Muscle layer of colon (tissue), 2 donors: ENCODE measurements around the gene METAP1D.

Experiments
- H3K27ac ChIP-seq: one replicate; pipeline ENCODE4 v1.7.0; 2013; ENCODE audit warnings: low read depth, mild to moderate bottlenecking, low read length, moderate library complexity
- H3K27me3 ChIP-seq, 2 donors: one replicate each; pipeline ENCODE4 v1.7.0; 2013; ENCODE audit warnings: low read length in 2 of 2, mild to moderate bottlenecking in 2 of 2; ENCODE audit not compliant: insufficient read depth in 2 of 2, control insufficient read depth in 1 of 2
- H3K36me3 ChIP-seq: one replicate; pipeline ENCODE4 v1.7.0; 2013; ENCODE audit warnings: mild to moderate bottlenecking, low read length; ENCODE audit not compliant: insufficient read depth
- H3K4me1 ChIP-seq: one replicate; pipeline ENCODE4 v1.7.0; 2013; ENCODE audit warnings: mild to moderate bottlenecking, low read length; ENCODE audit not compliant: insufficient read depth
- H3K4me3 ChIP-seq, 2 donors: one replicate each; pipeline ENCODE4 v1.7.0; 2013; ENCODE audit warnings: low read length in 2 of 2, low read depth in 1 of 2, mild to moderate bottlenecking in 1 of 2, moderate library complexity in 1 of 2
- H3K9ac ChIP-seq: one replicate; pipeline ENCODE4 v1.7.0; 2013; ENCODE audit warnings: low read length
- H3K9me3 ChIP-seq: one replicate; pipeline ENCODE4 v1.7.0; 2013; ENCODE audit warnings: mild to moderate bottlenecking, low read length
- donor health status: abdominal sarcoma.
- donor health status: Adenocarcinoma of cecum.

Gene METAP1D

DNA sequence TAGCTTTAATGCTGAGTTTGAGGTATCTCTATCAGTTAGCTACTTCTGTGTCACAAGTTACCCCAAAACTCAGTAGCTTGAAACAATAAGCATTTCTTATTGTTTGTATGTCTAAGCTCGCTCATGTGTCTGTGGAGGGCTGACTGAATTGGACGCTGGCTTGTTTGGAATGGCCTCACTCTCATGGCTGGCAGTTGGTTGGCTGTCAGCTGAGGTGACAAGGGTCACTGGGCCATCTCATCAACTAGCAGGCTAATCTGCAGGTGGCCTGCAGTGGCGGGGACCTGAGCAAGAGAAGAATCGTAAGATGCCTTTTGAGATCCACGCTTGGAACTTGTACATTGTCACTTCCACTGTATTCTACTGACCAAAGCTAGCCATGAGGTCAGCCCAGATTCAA is 116.4 kb downstream of the METAP1D start:
- H3K27me3 ChIP-seq, result no peaks in the 10 kb centered on the region
- H3K27ac ChIP-seq, result no peak overlapping the region
- no peaks in the 10 kb centered on the region for H3K4me1 ChIP-seq
- H3K4me3 ChIP-seq, result no peak overlapping the region
- H3K9me3 ChIP-seq, result no peaks in the 10 kb centered on the region
- H3K9ac ChIP-seq, result no peak overlapping the region
- no peaks in the 10 kb centered on the region for H3K36me3 ChIP-seq

DNA sequence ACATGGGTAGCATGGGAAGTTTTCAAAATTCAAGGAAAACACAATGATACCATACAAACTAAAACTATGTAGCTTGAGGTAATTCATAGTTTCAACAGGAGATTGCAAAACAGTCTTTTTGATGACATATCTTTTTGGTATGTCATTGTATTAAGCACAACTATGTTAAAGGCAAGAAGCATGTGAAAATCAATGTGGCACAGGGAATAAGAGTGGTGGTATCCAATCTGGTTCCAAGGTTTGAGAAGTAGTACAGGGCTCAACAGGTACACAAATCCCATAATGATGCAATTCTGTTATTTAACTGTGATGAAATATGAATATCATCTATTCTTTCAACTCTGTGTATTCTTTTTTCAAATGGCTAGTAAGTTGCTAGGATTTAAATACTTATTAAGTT is 119.3 kb downstream of the METAP1D start:
- no peaks in the 10 kb centered on the region for H3K27me3 ChIP-seq
- H3K9me3 ChIP-seq, result no peaks in the 10 kb centered on the region
- H3K4me3 ChIP-seq, result no peak overlapping the region
- H3K4me1 ChIP-seq, result no peaks in the 10 kb centered on the region
- H3K9ac ChIP-seq, result no peak overlapping the region
- H3K27ac ChIP-seq, result no peak overlapping the region
- H3K36me3 ChIP-seq, result no peaks in the 10 kb centered on the region

DNA sequence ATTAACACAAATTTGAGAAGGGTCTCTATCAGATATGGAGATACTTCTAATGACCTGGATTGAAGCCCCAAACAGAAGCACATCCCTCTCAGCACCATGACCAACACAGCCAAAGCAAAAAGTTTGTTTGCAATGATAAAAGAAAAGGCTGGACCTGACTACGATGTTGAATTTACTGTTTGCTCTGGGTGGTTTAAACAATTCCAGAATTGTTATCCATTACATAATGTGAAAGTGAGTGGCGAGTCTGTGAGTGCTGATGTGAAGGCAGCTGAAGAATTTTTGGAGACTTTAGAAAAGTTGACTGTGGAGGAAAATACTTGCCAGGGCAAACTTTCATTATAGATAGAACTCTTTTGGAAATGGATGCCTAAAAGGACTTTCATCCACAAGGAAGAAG is 120.4 kb downstream of the METAP1D start:
- Histone ChIP-seq H3K36me3 (no peaks in the 10 kb centered on the region), H3K27me3 (no peaks in the 10 kb centered on the region), H3K9ac (no peak overlapping the region), H3K27ac (no peak overlapping the region), H3K4me3 (no peak overlapping the region), H3K9me3 (no peaks in the 10 kb centered on the region), H3K4me1 (no peaks in the 10 kb centered on the region)

DNA sequence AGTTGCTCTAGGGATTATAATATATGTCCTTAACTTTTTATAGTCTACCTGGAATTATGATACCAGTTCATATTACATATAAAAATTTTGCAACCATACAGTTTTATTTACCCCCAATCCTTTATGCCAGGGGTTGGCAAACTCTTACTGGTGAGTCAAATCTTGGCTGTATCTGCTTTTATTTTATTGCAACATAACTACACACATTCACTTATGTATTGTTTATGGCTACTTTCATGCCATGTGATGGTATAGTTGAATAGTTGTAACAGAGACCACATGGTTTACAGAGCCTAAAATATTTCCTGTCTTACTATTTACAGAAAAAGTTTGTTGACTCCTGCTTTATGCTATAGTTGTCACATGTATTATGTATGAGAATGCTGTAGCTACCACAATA is 128.7 kb downstream of the METAP1D start:
- no peak overlapping the region for H3K27ac ChIP-seq
- H3K36me3 ChIP-seq, result no peaks in the 10 kb centered on the region
- H3K4me3 ChIP-seq, result no peak overlapping the region
- no peak overlapping the region for H3K9ac ChIP-seq
- H3K9me3 ChIP-seq, result no peaks in the 10 kb centered on the region
- no peaks in the 10 kb centered on the region for H3K4me1 ChIP-seq
- H3K27me3 ChIP-seq, result no peaks in the 10 kb centered on the region

DNA sequence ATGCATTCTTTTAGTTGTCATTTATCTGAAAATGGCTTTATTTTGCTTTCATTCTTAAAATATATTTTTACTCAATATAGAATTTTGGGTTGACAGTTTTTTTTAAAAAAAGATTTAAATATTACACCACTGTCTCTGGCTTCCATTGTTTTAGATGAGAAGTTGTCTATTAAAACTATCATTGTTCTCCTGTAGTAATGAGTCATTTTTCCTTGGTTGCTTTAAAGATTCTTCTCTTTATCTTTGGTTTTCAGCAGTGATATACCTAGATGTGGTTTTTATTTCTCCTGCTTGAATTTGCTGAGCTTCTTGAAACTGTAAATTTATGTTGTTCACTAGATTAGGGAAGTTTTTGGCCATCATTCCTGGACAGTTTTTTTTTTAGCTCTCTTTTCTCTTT is 129.7 kb downstream of the METAP1D start:
- H3K9me3 ChIP-seq, result no peaks in the 10 kb centered on the region
- H3K36me3 ChIP-seq, result no peaks in the 10 kb centered on the region
- no peak overlapping the region for H3K4me3 ChIP-seq
- no peaks in the 10 kb centered on the region for H3K4me1 ChIP-seq
- no peak overlapping the region for H3K27ac ChIP-seq
- no peak overlapping the region for H3K9ac ChIP-seq
- no peaks in the 10 kb centered on the region for H3K27me3 ChIP-seq
